K562 (cell line): ENCODE data around the gene LGR6. TPM values are rescaled to one million over a fixed set of nuclear protein-coding genes. Genes with fewer than 3 reads are reported as not detected.
"Not testable (repeated sequence)": the region's sequence is repeated elsewhere in the genome, so short reads cannot be mapped to it uniquely, and the experiment has no call there.

Source experiments
- ATAC-seq: fragments of 200-7000 bp; cut with Tn5 transposase; 3 replicates; pipeline ENCODE4 v1.9.1; 2020; ENCODE audit warnings: moderate library complexity
- BruUV-seq: library from RNA; stranded (reverse); fragments of 400-500 nt; replicated peaks from 2 replicates; lab custom pipeline; 2021; lab: Mats Ljungman, UMichigan
- CTCF ChIA-PET: fragments of 300-600 bp; formaldehyde crosslinking; extraction: SDS; loops from one replicate; lab custom pipeline; 2021; ENCODE audit warnings: low intra/inter-chr PET ratio; lab: Yijun Ruan, JAX
- POLR2A ChIA-PET: fragments of 300-600, 350-650 bp; sonication (Branson Sonifier 250); formaldehyde crosslinking; extraction: SDS; loops from one replicate; lab custom pipeline; 2021; ENCODE audit warnings: antibody characterized with exemption, inconsistent platforms; lab: Yijun Ruan, JAX
- DNase-seq, 4 experiments: peaks; one replicate each; pipeline versions ENCODE4 v3.0.0 to v3.0.0-alpha.2; 2011 to 2018; ENCODE audit warnings: low spot score in 3 of 4, mixed read lengths in 3 of 4; ENCODE audit errors: extremely low read depth in 1 of 4
- FAIRE-seq: peaks from 2 replicates; lab custom pipeline; 2011; peaks lifted over from hg19 to GRCh38; lab: Jason Lieb, UNC
- H2AFZ ChIP-seq: 2 replicates; pipeline ENCODE4 v1.6.0; 2011; ENCODE audit warnings: low read depth, low read length, control low read depth, inconsistent platforms
- H3K27ac ChIP-seq: fragments of 200-600 bp; 3 replicates; pipeline ENCODE4 v1.8.0; 2011; ENCODE audit warnings: low read depth, mild to moderate bottlenecking, control low read depth, inconsistent platforms, low read length, moderate library complexity, mixed read lengths; ENCODE audit errors: extremely low read depth
- H3K27me3 ChIP-seq, 2 experiments: fragments of 300-600 bp in 1 of 2; 2 replicates in 1 of 2; 3 replicates in 1 of 2; pipeline versions ENCODE4 v1.6.0 to v1.8.0; 2011; ENCODE audit warnings: inconsistent platforms in 2 of 2, low read length in 2 of 2, mild to moderate bottlenecking in 1 of 2, mixed read lengths in 1 of 2, moderate library complexity in 1 of 2; ENCODE audit not compliant: control insufficient read depth in 2 of 2, insufficient read depth in 2 of 2
- H3K36me3 ChIP-seq: fragments of 300-600 bp; 3 replicates; pipeline ENCODE4 v1.8.0; 2011; ENCODE audit warnings: mild to moderate bottlenecking, low read length, inconsistent platforms; ENCODE audit not compliant: control insufficient read depth, insufficient read depth
- H3K4me1 ChIP-seq, 2 experiments: fragments of 200-600 bp in 1 of 2; replicated peaks in 1 of 2; 2 replicates in 1 of 2; 3 replicates in 1 of 2; pipeline versions ENCODE4 v1.5.1 to v1.8.0; 2011; ENCODE audit warnings: inconsistent platforms in 2 of 2, low read length in 2 of 2, mild to moderate bottlenecking in 1 of 2, mixed read lengths in 1 of 2, moderate library complexity in 1 of 2; ENCODE audit not compliant: control insufficient read depth in 2 of 2, insufficient read depth in 2 of 2
- H3K4me2 ChIP-seq: 2 replicates; pipeline ENCODE4 v1.6.1; 2011; ENCODE audit warnings: low read length, control low read depth, inconsistent platforms, mixed read lengths; ENCODE audit not compliant: insufficient read depth
- H3K4me3 ChIP-seq: fragments of 200-600 bp; sonication (generic), shearing (Covaris generic); 2 replicates; pipeline ENCODE4 v1.5.1; 2016; ENCODE audit warnings: control low read depth, inconsistent platforms
- H3K79me2 ChIP-seq: fragments of 200-600 bp; 3 replicates; pipeline ENCODE4 v1.8.0; 2011; ENCODE audit warnings: low read length, inconsistent platforms; ENCODE audit not compliant: control insufficient read depth, insufficient read depth
- H3K9ac ChIP-seq, 2 experiments: 2 replicates each; pipeline versions ENCODE4 v1.6.0 to v1.6.1; 2011; ENCODE audit warnings: low read depth in 2 of 2, low read length in 2 of 2, control low read depth in 1 of 2, inconsistent platforms in 1 of 2, mild to moderate bottlenecking in 1 of 2, mixed read lengths in 1 of 2; ENCODE audit not compliant: insufficient read depth in 1 of 2
- H3K9me1 ChIP-seq: one replicate; pipeline ENCODE4 v1.6.0; 2011; ENCODE audit warnings: inconsistent platforms, mild to moderate bottlenecking, low read length, moderate library complexity; ENCODE audit not compliant: control insufficient read depth, insufficient read depth
- H3K9me3 ChIP-seq: replicated peaks from 2 replicates; pipeline ENCODE4 v1.5.1; 2011; ENCODE audit warnings: low read depth, low read length, inconsistent platforms; ENCODE audit not compliant: control insufficient read depth, insufficient read depth
- H4K20me1 ChIP-seq: replicated peaks from 2 replicates; pipeline ENCODE4 v1.6.1; 2011; ENCODE audit warnings: low read length, inconsistent platforms, mixed read lengths; ENCODE audit not compliant: control insufficient read depth, insufficient read depth
- E2F3 ChIP-seq: fragments of 250-450 bp; sonication (Bioruptor Pico); IDR thresholded peaks from 2 replicates; pipeline ENCODE4 v1.4.0; 2020; ENCODE audit warnings: mild to moderate bottlenecking
- NONO ChIP-seq, 2 experiments: fragments of 200-400 bp in 1 of 2; fragments of 450-650 bp in 1 of 2; formaldehyde crosslinking in 1 of 2; IDR thresholded peaks; 2 replicates each; pipeline ENCODE4 v1.6.1; 2017; ENCODE audit warnings: low read depth in 2 of 2, mild to moderate bottlenecking in 2 of 2, moderate library complexity in 2 of 2, low read length in 1 of 2
- POLR2G ChIP-seq: fragments of 200-400 bp; formaldehyde crosslinking; IDR thresholded peaks from 2 replicates; pipeline ENCODE4 v1.6.1; 2017; ENCODE audit warnings: low read depth, mild to moderate bottlenecking, antibody characterized with exemption, low read length, moderate library complexity
- ZKSCAN1 ChIP-seq: fragments of 150-350 bp; IDR thresholded peaks from 2 replicates; pipeline ENCODE4 v1.6.1; 2016; ENCODE audit warnings: low read depth, low read length
- WGBS: fragments of 100-300 bp; shearing (Covaris generic); methylation state at CpG from one replicate; pipeline ENCODE4 v1.1.6; 2016; ENCODE audit warnings: low coverage, mixed read lengths; ENCODE audit not compliant: insufficient coverage; ENCODE audit errors: missing lambda C conversion rate; 5-methylcytosine and 5-hydroxymethylcytosine counted together
- in situ Hi-C: fragments of 300-500 bp; cut with MboI; formaldehyde crosslinking; loops from 4 replicates; pipeline ENCODE4 v1.15.0; 2018; ENCODE audit warnings: inconsistent platforms, mixed read lengths
- intact Hi-C: fragments of 100-400 bp; cut with micrococcal nuclease; formaldehyde crosslinking; loops from 2 replicates; pipeline ENCODE4 v1.14.2; 2022
- polyA plus RNA-seq, 8 experiments: library from polyadenylated mRNA; depleted of rRNA in 4 of 8; stranded (reverse) in 5 of 8; unstranded in 3 of 8; fragments of >200 nt; fragmentation: Nextera tagmentation in 2 of 8; fragmentation: Illumina TruSeq in 1 of 8; extraction: Ambion mirVana in 2 of 8; extraction: Trizol in 1 of 8; gene quantifications; 2 replicates each; pipeline versions ENCODE4 v1.2.1 to v1.2.3, GENCODE V29; 2011 to 2014; ENCODE audit warnings: inconsistent platforms in 1 of 8, missing spikeins in 1 of 8
- total RNA-seq, 7 experiments: library from RNA; depleted of rRNA in 6 of 7; stranded (reverse); fragments of >200 nt in 6 of 7; fragmentation: Illumina TruSeq in 2 of 7; extraction: Trizol in 2 of 7; gene quantifications; 2 replicates each; pipeline versions ENCODE4 v1.2.1 to v1.2.3, GENCODE V29; 2011 to 2021; ENCODE audit warnings: low replicate concordance in 1 of 7
- TF ChIP-seq, protein P1 (sequence below): sonication (generic); formaldehyde crosslinking; IDR thresholded peaks from 2 replicates; pipeline ENCODE4 v1.8.1; 2023; ENCODE audit warnings: mild to moderate bottlenecking, missing genetic modification reagents

LGR6 gene
- total and polyA plus RNA-seq, 9 of the 15 experiments (the other 6 are each of a cell fraction or from before 2014, with no cell fraction given) = 0.01 to 0.54 (median 0.17) TPM; not detected in 1

DNA sequence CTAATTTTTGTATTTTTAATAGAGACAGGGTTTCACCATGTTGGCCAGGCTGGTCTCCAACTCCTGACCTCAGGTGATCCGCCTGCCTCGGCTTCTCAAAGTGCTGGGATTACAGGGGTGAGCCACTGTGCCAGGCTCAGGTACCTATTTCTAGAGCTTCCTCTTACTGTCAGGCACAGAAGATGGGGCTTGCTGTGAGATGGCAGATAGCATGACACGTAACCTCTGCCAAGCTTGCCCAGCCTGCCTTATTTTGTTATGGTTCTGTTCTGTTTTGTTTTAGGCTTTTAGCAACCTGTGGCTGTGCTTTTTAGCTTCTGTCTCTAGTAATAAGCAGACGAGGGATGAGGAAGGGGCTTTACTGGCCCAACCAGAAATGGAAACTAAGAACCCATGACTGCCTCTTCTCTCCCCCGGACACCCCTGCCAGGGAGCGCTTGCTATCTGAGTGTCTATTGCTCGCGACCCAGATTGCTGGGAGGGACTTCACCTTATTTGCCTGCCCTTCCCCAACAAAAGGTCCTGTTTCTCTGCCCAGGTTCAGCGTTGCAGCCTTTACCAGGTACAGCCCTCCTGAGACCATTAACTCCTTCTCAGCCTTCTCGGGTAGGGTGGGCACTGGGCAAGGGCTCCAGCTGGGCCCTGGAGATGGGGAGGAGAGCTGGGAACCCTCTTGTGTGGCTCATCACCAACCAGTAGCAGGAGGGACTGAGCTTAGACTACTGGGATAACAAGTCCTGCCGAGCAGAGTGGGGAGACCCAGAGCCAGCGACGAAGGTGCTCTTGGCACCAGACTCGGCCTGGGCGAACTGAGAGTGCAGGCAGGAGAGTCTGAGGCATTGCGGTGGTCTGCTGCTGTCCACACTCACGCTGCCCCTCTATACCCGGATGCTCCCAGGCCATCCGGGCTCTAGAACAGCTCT, 13.5 kb upstream of the LGR6 start:
- POLR2A ChIA-PET = interaction anchor here (0.5 to 1.9 kb wide), 8 partner anchors 10 to 170 kb away, joined by 3 to 6 read pairs (median 4); partner anchors contain the start of genes LGR6 and PPP1R12B
- no peak overlapping the region for H2AFZ ChIP-seq

DNA sequence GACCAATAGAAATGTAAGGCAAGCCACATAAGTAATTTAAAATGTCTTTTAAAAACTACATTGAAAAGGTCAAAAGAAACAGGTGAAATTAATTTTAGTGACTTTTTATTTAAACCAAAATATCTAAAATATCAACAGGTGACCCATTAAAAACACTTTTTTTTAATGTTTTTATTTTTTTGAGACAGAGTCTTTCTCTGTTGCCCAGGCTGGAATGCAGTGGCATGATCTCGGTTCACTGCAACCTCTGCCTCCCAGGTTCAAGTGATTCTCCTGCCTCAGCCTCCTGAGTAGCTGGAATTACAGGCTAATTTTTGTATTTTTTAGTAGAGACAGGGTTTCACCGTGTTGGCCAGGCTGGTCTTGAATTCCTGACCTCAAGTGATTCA, 12.9 kb upstream of the LGR6 start:
- 31% methylated on average over 2 of the region's 2 CpGs for WGBS
- H3K27ac ChIP-seq, H2AFZ ChIP-seq, in situ Hi-C loops, FAIRE-seq, ATAC-seq, BruUV-seq, CTCF ChIA-PET, H3K9me1 ChIP-seq, DNase-seq, H3K4me3 ChIP-seq, H3K36me3 ChIP-seq, H3K4me2 ChIP-seq, H3K27me3 ChIP-seq, H3K79me2 ChIP-seq, intact Hi-C loops, H3K9me3 ChIP-seq: not testable (repeated sequence)
- H3K4me1 ChIP-seq = peaks cover 0 to 18% of the 10 kb centered on the region in 2 experiments; a peak in 3 of 5 replicates
- POLR2A ChIA-PET = interaction anchor here (1.1 to 1.9 kb wide), 2 partner anchors 12 to 31 kb away, joined by 4 to 6 read pairs; partner anchors contain the start of gene LGR6
- peaks cover 13% of the 10 kb centered on the region for H4K20me1 ChIP-seq
- peak overlapping the region in 1 of 2 experiments; percentile 68; a peak in 1 of 4 replicates for H3K9ac ChIP-seq

More for the DNA sequence above, 13.5 kb upstream of the LGR6 start:
- H3K9ac ChIP-seq = peak overlapping the region in 1 of 2 experiments; percentile 68; a peak in 1 of 4 replicates
- in situ Hi-C loops (no loop called here), intact Hi-C loops (no loop called here)
- no peak for FAIRE-seq
- H4K20me1 ChIP-seq = peaks cover 10% of the 10 kb centered on the region
- peaks cover 5% of the 10 kb centered on the region for H3K9me1 ChIP-seq
- CTCF ChIA-PET = no interaction called here
- ATAC-seq = no peak
- H3K9me3 ChIP-seq = no peaks in the 10 kb centered on the region
- 39% methylated on average over 19 of the region's 19 CpGs for WGBS
- H3K36me3 ChIP-seq = 0 out of 3 replicates have a peak, but pooled peaks cover 4% of the 10 kb centered on the region
- H3K27ac ChIP-seq = no peak overlapping the region
- no peak overlapping the region for H3K4me2 ChIP-seq
- H3K27me3 ChIP-seq = no peaks in the 10 kb centered on the region
- H3K4me1 ChIP-seq = peaks cover 0 to 18% of the 10 kb centered on the region in 2 experiments; a peak in 3 of 5 replicates
- no TSS peak for BruUV-seq
- no peak overlapping the region for H3K4me3 ChIP-seq
- H3K79me2 ChIP-seq = no peaks in the 10 kb centered on the region
- TF ChIP-seq NONO (IDR thresholded peaks at IDR 0.05; ENCODE audit: low read depth in 2 of 2, low read length in 1 of 2) (no peak), POLR2G (peak; percentile 47; the same call in 1 of the 2 replicates), E2F3 (CRISPR knock-in tag) (no peak), ZKSCAN1 (no peak)
- TF ChIP-seq, protein P1, sequence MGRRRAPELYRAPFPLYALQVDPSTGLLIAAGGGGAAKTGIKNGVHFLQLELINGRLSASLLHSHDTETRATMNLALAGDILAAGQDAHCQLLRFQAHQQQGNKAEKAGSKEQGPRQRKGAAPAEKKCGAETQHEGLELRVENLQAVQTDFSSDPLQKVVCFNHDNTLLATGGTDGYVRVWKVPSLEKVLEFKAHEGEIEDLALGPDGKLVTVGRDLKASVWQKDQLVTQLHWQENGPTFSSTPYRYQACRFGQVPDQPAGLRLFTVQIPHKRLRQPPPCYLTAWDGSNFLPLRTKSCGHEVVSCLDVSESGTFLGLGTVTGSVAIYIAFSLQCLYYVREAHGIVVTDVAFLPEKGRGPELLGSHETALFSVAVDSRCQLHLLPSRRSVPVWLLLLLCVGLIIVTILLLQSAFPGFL (CRISPR knock-in tag) = no peak
- no peak for DNase-seq
